Heart left ventricle (tissue), 13 donors: ENCODE measurements around the gene NAPB.

Experiments
- CTCF ChIP-seq, 12 donors: fragments of 200-600 bp; sonication (generic) in 4 of 12; IDR thresholded peaks; one replicate each; pipeline versions ENCODE4 v1.5.0 to v1.8.0; 2018 to 2022; ENCODE audit warnings: antibody characterized with exemption in 12 of 12, mild to moderate bottlenecking in 5 of 12
- POLR2A ChIP-seq, 2 donors: fragments of 450-650 bp; IDR thresholded peaks; one replicate each; pipeline ENCODE4 v1.6.1; 2017; ENCODE audit warnings: antibody characterized with exemption in 2 of 2, mild to moderate bottlenecking in 2 of 2, moderate library complexity in 2 of 2
- donor health status: ischemic (EF 13 %, LVEDD 7.1; RV severe dilation, severe dysfunction).
- donor health status: DM: no; HTN: yes; CAD: no.
- donor health status: DM: no; HTN: no; CAD: no.
- donor health status: ischemic (EF 25% LVEDD 6.9; RV normal size, moderate dysfunction).
- donor health status: ischemic (EF 25% LVEDD 5.7; RV mildly dilated, moderate dysfunction).
- donor health status: ischemic (EF 35%, LVEDD 5.7; RV mildly dilated, moderate dysfunction).
- donor health status: nonischemic (EF 11% LVEDD 7.7; RV severe dilation, severe dysfunction).
- donor health status: DM: yes; HTN: yes; CAD: no.
- donor health status: PGD.
- donor health status: ischemic (EF 29% LVEDD 5.4; RV normal size, mild dysfunction).
- donor health status: nonischemic (EF 23%, LVEDD 6.1; RV moderate dilation, normal function).

- TF ChIP-seq CTCF (IDR thresholded peaks at IDR 0.05) (no peak), POLR2A (IDR thresholded peaks at IDR 0.05) (no peak)
These were observed 50.4 kb downstream of the NAPB start for GRCh38 chr20:23370873-23371272.
